ENCODE data around the gene HES6.

Gene HES6

GRCh38 chr2:238226698-238227586 is 12.9 kb downstream of the HES6 start:
- no peak for DNase-seq (ENCODE audit: low read depth)
- no peak overlapping the region for H3K4me3 ChIP-seq (ENCODE audit: low read depth, low read length)
- TF ChIP-seq CTCF (IDR thresholded peaks at IDR 0.05; ENCODE audit: insufficient read depth, low read depth, low read length, missing control alignments) = no peak

- no peak overlapping the region for H3K4me3 ChIP-seq (ENCODE audit: low read depth, low read length)
- TF ChIP-seq CTCF (IDR thresholded peaks at IDR 0.05; ENCODE audit: insufficient read depth, low read depth, low read length, missing control alignments) = no peak
- DNase-seq (ENCODE audit: low read depth) = no peak
Observed at GRCh38 chr2:238225911-238226697, 13.7 kb downstream of the HES6 start.

GRCh38 chr2:238225121-238225520 is 14.7 kb downstream of the HES6 start:
- no peak for TF ChIP-seq CTCF (IDR thresholded peaks at IDR 0.05; ENCODE audit: insufficient read depth, low read depth, low read length, missing control alignments)

GRCh38 chr2:238224356-238225035 is 15.3 kb downstream of the HES6 start:
- no peak overlapping the region for H3K4me3 ChIP-seq (ENCODE audit: low read depth, low read length)

More at GRCh38 chr2:238225121-238225520, 14.7 kb downstream of the HES6 start:
- DNase-seq (ENCODE audit: low read depth) = no peak
- no peak overlapping the region for H3K4me3 ChIP-seq (ENCODE audit: low read depth, low read length)

GRCh38 chr2:238220892-238221521 is 18.8 kb downstream of the HES6 start:
- TF ChIP-seq CTCF (IDR thresholded peaks at IDR 0.05; ENCODE audit: insufficient read depth, low read depth, low read length, missing control alignments) = no peak
- no peak overlapping the region for H3K4me3 ChIP-seq (ENCODE audit: low read depth, low read length)
- no peak for DNase-seq (ENCODE audit: low read depth)

More at GRCh38 chr2:238224356-238225035, 15.3 kb downstream of the HES6 start:
- TF ChIP-seq CTCF (IDR thresholded peaks at IDR 0.05; ENCODE audit: insufficient read depth, low read depth, low read length, missing control alignments) = no peak
- DNase-seq (ENCODE audit: low read depth) = no peak

- no peak overlapping the region for H3K4me3 ChIP-seq (ENCODE audit: low read depth, low read length)
- DNase-seq (ENCODE audit: low read depth) = no peak
- no peak for TF ChIP-seq CTCF (IDR thresholded peaks at IDR 0.05; ENCODE audit: insufficient read depth, low read depth, low read length, missing control alignments)
Observed at GRCh38 chr2:238220274-238220891, 19.5 kb downstream of the HES6 start.

Measured in GM12865 (cell line).